ENCODE results near the gene SOX6. TPM values are rescaled to one million over a fixed set of nuclear protein-coding genes. Genes with fewer than 3 reads are reported as not detected.

SOX6 gene
- total and polyA plus RNA-seq, 8 donors, result 5.1 to 23.0 (median 18.7) TPM

DNA sequence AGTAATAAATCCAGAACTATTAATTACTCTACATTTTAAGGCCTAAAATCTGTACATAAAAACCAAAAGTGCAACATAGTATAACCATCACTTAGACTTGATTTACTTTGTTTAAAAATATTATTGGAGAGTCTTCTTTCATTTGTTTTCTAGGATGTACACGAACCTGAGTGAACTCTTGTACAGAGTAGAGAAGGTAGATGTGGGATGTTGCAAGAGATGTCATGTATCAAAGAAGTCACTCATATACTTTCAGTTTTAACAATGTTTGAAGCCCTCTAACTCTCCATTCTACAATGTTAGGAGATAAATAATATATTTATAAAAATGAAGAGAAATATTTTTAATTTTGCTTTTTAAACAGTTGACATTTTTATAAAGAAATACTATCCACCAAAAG, 38.6 kb downstream of the SOX6 start:
- intact Hi-C loops (cut with DNase I), result no loop called here
- no peaks in the 10 kb centered on the region for H3K36me3 ChIP-seq
- H3K4me1 ChIP-seq, result peaks cover 0 to 9% (median 0%) of the 10 kb centered on the region in 3 donors
- no peak overlapping the region for H3K27ac ChIP-seq
- ATAC-seq, result no peak
- FAIRE-seq, result no peak
- 73 to 76% methylated on average over 1 of the region's 1 CpG for WGBS, 2 donors
- TF ChIP-seq, protein P1, sequence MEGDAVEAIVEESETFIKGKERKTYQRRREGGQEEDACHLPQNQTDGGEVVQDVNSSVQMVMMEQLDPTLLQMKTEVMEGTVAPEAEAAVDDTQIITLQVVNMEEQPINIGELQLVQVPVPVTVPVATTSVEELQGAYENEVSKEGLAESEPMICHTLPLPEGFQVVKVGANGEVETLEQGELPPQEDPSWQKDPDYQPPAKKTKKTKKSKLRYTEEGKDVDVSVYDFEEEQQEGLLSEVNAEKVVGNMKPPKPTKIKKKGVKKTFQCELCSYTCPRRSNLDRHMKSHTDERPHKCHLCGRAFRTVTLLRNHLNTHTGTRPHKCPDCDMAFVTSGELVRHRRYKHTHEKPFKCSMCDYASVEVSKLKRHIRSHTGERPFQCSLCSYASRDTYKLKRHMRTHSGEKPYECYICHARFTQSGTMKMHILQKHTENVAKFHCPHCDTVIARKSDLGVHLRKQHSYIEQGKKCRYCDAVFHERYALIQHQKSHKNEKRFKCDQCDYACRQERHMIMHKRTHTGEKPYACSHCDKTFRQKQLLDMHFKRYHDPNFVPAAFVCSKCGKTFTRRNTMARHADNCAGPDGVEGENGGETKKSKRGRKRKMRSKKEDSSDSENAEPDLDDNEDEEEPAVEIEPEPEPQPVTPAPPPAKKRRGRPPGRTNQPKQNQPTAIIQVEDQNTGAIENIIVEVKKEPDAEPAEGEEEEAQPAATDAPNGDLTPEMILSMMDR (IDR thresholded peaks at IDR 0.05), result no peak
- H3K4me3 ChIP-seq, result no peak overlapping the region
- no peaks in the 10 kb centered on the region for H3K9me3 ChIP-seq
- DNase-seq, result no peak
- H3K27me3 ChIP-seq, result no peaks in the 10 kb centered on the region

DNA sequence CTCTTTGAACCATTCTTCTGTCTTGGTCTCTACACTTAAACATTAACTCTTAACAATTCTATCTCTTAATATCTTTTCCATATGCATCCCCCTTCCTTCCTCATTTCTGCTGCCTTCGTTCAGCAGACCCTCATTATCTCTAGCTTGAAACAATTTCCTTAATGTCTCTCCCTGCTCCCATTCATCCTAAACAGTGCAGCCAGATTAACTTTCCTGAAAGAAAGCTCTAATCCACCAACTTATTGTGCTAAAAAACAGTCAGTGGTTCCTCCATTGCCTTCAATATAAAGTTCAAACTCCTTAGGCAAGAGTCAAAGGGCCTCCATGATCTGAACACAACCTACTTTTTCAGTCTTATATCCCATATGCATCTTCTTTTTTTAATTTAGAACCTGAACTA, 42.5 kb downstream of the SOX6 start:
- intact Hi-C loops (cut with DNase I), result no loop called here
- H3K4me3 ChIP-seq, result no peak overlapping the region

DNA sequence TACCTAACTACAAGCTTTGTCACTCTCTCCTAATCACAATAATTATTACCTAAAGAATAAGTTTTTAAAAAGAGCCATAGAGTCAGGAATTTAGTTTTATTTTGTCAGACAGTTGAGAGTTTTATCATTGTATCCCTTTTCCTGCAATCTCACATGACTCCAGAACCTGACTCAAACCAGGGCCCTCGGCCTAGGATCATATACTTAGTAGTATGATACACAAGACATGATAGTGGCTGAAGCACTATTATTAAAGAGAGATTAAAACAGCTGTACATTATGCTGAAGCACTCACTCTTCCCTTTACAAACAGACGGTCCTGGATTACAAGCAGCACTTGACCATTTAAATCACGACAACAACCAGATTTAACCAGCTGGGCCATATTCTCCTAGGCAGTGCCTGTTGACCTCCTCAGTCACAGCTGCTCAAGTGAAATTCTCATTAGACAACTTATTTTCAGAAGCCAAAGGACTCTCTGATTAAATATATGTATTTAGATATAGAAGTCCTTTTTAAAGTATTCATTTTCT, 44.0 kb downstream of the SOX6 start:
- Histone ChIP-seq H3K9me3 (no peaks in the 10 kb centered on the region), H3K4me1 (peaks cover 0 to 22% (median 0%) of the 10 kb centered on the region in 3 donors), H3K27ac (no peak overlapping the region), H3K4me3 (no peak overlapping the region), H3K27me3 (no peaks in the 10 kb centered on the region), H3K36me3 (no peaks in the 10 kb centered on the region)
- DNase-seq (no peak), FAIRE-seq (no peak), ATAC-seq (no peak)
- WGBS, 2 donors, result 91 to 95% methylated on average over 3 of the region's 3 CpGs
- intact Hi-C loops (cut with DNase I), result no loop called here
- TF ChIP-seq, protein P1 (IDR thresholded peaks at IDR 0.05), result no peak

More for the DNA sequence above, 42.5 kb downstream of the SOX6 start:
- no peak for DNase-seq
- no peaks in the 10 kb centered on the region for H3K9me3 ChIP-seq
- TF ChIP-seq, protein P1 (IDR thresholded peaks at IDR 0.05), result no peak
- H3K4me1 ChIP-seq, result peaks cover 0 to 19% (median 0%) of the 10 kb centered on the region in 3 donors
- no peak overlapping the region for H3K27ac ChIP-seq
- no peak for ATAC-seq
- H3K27me3 ChIP-seq, result no peaks in the 10 kb centered on the region
- 79 to 85% methylated on average over 1 of the region's 1 CpG for WGBS, 2 donors
- no peaks in the 10 kb centered on the region for H3K36me3 ChIP-seq
- no peak for FAIRE-seq

DNA sequence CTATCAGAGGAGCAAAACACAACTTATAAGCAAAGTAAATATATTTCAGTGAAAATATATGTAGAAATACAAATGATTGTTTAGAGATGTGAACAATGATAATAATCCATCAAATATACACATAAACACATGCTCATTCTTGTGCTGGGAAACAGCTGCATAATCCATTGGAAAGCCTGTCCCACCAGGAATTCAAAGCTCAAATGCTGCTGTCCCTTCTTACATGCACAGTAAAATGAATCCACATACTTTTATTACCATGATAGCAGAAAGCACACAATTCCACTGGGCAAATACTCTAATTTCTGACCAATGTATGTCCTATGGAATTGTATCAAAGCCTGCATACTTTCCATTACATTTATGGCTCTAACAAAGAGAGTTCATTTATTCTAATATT, 44.5 kb downstream of the SOX6 start:
- Histone ChIP-seq H3K4me1 (peaks cover 0 to 18% (median 0%) of the 10 kb centered on the region in 3 donors), H3K27ac (no peak overlapping the region), H3K4me3 (no peak overlapping the region), H3K9me3 (no peaks in the 10 kb centered on the region), H3K36me3 (no peaks in the 10 kb centered on the region), H3K27me3 (no peaks in the 10 kb centered on the region)
- FAIRE-seq (no peak), DNase-seq (no peak), ATAC-seq (no peak)
- TF ChIP-seq, protein P1 (IDR thresholded peaks at IDR 0.05), result no peak
- intact Hi-C loops (cut with DNase I), result no loop called here

DNA sequence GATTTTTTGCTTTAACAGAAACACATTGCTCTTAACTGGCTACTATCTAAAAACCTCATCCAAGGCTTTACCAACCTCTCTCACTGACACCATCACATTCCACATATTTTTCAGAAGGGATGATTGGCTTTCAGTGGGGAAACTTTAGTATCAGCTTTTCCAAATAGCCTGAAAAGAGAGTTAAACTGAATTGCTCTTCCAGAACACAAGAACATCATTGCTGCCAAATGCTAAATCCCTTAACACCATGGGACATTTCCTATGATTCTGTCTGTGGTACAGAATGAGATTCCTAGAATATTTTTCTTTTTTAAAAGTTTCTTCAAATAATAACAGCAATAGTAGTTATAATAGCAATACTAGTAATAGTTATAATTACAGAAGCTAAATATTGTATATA, 45.4 kb downstream of the SOX6 start:
- Histone ChIP-seq H3K4me3 (no peak overlapping the region), H3K27ac (no peak overlapping the region), H3K27me3 (no peaks in the 10 kb centered on the region), H3K4me1 (peaks cover 0 to 18% (median 0%) of the 10 kb centered on the region in 3 donors), H3K36me3 (no peaks in the 10 kb centered on the region), H3K9me3 (no peaks in the 10 kb centered on the region)
- no peak for ATAC-seq
- intact Hi-C loops (cut with DNase I), result no loop called here
- no peak for DNase-seq
- FAIRE-seq, result no peak
- TF ChIP-seq, protein P1 (IDR thresholded peaks at IDR 0.05), result no peak

All from pancreas (tissue), 10 donors.